Measurements from ENCODE around the gene NDST1. TPM values are rescaled to one million over a fixed set of nuclear protein-coding genes. Genes with fewer than 3 reads are reported as not detected.
"Not testable (repeated sequence)": the region's sequence is repeated elsewhere in the genome, so short reads cannot be mapped to it uniquely, and the experiment has no call there.

Gene NDST1
- total RNA-seq, 1 donor from 2014 or later: 54.3 TPM

DNA sequence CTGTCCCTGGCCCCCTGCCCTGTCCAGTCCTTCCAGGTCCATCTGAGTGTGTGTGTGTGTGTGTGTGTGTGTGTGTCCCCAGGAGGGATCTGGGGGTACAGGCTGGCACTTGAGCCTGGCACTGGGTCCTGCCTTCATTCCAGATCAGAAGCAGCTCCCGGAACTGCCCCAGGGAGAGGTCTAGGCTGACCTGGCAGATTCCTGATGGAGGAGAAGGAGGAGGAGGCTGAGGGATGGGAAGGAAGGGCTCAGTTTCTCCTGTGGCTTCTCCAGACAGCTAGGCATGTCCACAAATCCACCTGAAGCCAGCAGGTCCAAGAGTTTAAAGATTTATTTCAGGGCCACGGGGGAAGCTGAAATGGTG lies 328 bp downstream of the NDST1 start:
- DNase-seq (ENCODE audit: low spot score): no peak

DNA sequence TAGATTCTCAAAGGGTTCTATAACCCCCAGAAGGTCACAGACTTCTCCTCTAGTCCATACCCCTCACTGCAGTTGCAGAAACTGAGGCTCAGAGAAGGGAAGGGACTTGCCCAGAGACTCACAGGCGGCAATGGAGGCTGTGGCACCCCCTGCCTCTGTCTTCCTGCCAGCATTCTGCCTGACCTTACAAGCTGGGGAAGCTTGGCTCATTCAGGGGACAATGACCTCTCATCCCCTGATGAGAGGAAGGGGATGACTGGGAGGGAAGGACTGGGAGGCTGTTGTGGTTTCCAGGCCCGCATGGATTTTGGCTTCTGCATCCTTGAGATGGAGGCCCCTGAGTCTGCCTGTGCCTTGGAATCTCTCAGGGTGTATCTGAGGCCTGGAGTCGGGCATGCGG lies 897 bp downstream of the NDST1 start:
- no peak for DNase-seq (ENCODE audit: low spot score)

DNA sequence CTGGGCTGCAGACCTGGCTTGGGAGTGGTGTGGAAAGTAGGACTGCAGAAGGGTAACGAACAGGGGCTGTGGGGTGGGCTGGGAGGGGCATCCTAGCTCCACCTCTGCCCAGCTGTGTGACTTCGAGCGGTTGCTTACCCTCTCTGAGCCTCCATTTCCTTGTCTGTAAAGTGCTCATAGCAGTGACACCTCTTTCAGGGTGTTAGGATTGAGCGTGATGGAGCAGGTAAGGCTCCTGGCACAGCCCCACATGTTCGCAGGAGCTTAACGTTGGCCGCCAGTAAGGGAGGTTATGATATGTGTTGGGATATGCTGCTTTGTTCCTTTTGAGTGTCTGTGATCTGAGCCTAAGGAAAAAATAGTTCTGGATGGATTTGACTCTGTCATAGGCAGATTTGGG lies 2.1 kb downstream of the NDST1 start:
- no peak for DNase-seq (ENCODE audit: low spot score)

DNA sequence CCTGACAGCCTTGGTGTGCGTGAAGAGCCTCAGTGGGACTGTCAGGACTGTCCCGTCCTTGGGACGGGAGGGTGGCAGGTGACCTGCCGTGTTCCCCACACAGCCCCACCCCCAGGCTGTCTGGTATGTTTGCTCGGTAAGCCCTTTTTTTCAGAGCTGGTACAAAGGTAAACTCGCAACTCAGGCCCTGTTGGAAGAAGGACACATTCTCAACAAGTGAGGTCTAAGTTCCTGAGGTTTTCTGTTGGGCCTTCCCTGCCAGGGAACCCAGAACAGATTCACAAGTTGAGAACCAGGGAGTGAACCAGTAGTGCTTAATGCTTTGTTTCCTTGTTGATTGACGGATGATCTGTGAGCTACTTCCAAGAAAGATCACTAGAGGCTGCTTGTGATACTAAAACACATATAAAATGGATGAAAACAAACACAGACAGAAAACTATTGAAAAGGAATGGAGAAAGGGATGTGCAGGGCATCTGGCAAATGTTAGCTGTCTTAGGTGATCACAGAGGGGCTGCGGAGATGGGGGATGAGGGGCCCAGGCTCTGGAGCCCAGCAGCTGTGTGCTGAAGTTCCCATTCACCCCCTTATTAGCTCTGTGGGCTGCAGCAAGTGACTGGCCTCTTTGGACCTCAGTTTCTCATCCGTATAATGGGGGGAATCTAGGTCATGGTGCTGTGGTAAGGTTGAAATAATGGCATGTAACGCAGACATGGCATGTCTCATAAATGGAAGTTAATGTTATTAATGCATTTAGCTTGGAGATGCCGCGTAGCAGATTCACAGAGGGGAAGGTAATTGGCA lies 2.7 kb downstream of the NDST1 start:
- no peak for DNase-seq (ENCODE audit: low spot score)

DNA sequence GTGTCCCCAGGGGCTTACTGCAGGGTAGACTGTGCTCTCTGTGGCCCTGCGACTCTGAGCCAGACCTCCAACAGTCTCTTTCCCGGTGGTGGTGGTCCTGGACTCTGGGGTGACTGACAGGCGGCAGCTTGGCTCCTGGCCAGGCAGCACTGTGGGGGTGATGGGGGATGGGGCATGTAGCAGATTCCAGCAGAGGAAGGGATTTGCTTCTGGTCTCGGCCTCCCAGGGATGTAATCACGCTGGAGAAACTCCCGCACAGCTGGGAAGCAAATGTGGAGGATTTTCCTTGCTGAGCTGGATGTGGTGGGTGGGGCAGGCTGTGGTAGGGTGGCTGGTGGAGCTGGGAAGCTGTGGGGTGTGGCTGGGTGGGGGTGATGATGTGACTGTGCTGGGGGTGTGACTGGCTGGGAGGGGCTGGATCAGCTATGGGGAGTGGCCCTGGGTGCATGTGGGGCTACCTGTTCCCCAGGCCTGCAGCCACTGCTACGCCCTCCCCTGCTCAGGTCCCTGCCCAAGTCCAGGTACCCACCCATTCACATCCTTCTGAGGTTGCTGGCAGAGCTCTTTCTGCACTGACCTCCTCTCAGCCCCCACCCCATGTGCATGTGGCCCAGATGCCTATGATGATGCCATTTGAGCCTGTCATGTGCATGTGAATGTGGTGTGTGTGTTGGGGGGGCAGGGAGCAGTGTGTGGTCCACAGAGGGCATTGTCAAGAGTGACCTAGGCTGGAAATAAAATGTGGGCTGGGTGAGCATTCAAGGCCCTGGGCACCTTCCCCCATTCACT lies 3.8 kb downstream of the NDST1 start:
- DNase-seq (ENCODE audit: low spot score): peak; percentile 55

GRCh38 chr5:150512368-150512747 lies 4.4 kb downstream of the NDST1 start:
- no peak for DNase-seq (ENCODE audit: low spot score)

- DNase-seq (ENCODE audit: low spot score): no peak
Observed at GRCh38 chr5:150513375-150514309, 5.7 kb downstream of the NDST1 start.

GRCh38 chr5:150514708-150515211 lies 6.8 kb downstream of the NDST1 start:
- no peak for DNase-seq (ENCODE audit: low spot score)

- DNase-seq (ENCODE audit: low spot score): no peak
Observed at GRCh38 chr5:150515446-150515845, 7.5 kb downstream of the NDST1 start.

- no peak for DNase-seq (ENCODE audit: low spot score)
Observed at GRCh38 chr5:150516011-150516410, 8.1 kb downstream of the NDST1 start.

GRCh38 chr5:150517272-150518152 lies 9.6 kb downstream of the NDST1 start:
- peak; percentile 54 for DNase-seq (ENCODE audit: low spot score)

DNA sequence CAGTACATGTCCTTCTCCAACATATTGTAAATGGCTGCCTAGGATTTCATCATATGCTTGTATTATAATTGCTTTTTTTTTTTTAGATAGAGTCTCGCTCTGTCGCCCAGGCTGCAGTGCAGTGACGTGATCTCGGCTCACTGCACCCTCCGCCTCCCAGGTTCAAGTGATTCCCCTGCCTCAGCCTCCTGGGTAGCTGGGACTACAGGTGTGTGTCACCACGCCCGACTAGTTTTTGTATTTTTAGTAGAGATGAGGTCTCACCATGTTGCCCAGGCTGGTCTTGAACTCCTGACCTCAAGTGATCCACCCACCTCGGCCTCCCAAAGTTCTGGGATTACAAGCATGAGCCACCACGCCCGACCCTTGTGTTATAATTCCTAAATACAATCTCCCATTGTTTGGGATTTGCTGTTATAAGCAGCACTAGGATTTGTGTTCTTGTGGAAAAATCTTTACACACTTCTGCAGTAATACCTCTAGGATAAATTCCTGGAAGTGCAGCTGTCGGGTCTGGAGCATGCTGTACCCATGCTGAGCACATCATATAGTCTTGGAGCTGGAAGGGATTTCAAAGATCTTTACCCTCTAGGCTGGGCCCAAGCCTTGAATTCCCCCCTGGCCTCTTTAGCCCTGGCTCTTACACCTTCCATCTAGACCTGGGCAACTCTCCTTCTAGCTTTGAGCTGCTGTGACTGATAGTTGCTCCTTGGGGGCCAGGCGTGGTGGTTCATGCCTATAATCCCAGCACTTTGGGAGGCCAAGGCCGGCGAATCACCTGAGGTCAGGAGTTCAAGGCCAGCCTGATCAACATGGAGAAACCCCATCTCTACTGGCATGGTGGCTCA lies 11.0 kb downstream of the NDST1 start:
- not testable (repeated sequence) for DNase-seq (ENCODE audit: low spot score)

GRCh38 chr5:150519560-150519945 lies 11.6 kb downstream of the NDST1 start:
- no peak for DNase-seq (ENCODE audit: low spot score)

- no peak for DNase-seq (ENCODE audit: low spot score)
Observed at GRCh38 chr5:150519978-150520377, 12.0 kb downstream of the NDST1 start.

DNA sequence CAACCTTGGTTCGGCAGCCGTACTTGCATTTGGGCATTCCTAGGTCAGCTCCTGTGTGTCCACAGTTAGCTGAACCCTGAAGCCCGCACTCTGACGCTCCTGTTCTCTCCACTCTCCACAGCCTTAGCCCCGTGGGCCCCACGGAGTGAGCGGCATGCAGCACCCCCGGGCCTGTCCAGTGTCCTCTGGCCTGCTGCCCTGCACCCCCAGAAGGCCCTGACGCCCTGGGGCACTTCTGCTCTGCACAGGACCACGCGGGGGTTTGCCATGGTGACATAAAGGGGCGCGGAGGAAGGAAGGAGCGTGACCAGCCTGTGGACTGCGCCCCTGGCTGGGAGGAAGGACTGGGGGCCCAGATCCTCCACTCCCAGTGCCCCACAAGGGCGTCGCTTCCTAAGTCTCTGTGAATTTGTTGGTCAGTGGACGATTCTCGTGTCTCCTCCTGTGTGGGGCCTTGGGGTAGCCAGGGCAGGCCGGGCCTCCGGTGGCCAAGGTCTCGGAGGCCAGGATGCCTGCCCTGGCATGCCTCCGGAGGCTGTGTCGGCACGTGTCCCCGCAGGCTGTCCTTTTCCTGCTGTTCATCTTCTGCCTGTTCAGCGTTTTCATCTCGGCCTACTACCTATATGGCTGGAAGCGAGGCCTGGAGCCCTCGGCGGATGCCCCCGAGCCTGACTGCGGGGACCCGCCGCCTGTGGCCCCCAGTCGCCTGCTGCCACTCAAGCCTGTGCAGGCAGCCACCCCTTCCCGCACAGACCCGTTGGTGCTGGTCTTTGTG lies 13.0 kb downstream of the NDST1 start:
- no peak for DNase-seq (ENCODE audit: low spot score)

DNA sequence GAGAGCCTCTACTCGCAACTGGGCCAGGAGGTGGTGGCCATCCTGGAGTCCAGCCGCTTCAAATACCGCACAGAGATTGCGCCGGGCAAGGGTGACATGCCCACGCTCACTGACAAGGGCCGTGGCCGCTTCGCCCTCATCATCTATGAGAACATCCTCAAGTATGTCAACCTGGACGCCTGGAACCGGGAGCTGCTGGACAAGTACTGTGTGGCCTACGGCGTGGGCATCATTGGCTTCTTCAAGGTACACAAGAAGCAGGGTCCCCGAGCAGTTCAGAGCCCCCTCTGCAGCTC lies 13.5 kb downstream of the NDST1 start:
- no peak for DNase-seq (ENCODE audit: low spot score)

GRCh38 chr5:150521939-150522503 lies 14.1 kb downstream of the NDST1 start:
- DNase-seq (ENCODE audit: low spot score): no peak

- DNase-seq (ENCODE audit: low spot score): no peak
Observed at GRCh38 chr5:150522504-150523414, 14.8 kb downstream of the NDST1 start.
